Heart left ventricle (tissue), 16 donors: ENCODE data around the gene PPP3R1. TPM values are rescaled to one million over a fixed set of nuclear protein-coding genes. Genes with fewer than 3 reads are reported as not detected.

ENCODE experiments used
- ATAC-seq, 4 donors: fragments of 200-7000 bp; cut with Tn5 transposase; one replicate each; pipeline ENCODE4 v1.9.1; 2020 to 2022; ENCODE audit warnings: moderate library complexity in 4 of 4, mild to moderate bottlenecking in 3 of 4, moderate number of reproducible peaks in 1 of 4
- DNase-seq, 5 donors: peaks; one replicate each; pipeline ENCODE4 v3.0.0-alpha.2; 2020
- H3K27ac ChIP-seq, 12 donors: fragments of 200-600 bp; sonication (generic) in 4 of 12; one replicate each; pipeline versions ENCODE4 v1.5.0 to v1.8.0; 2016 to 2022; ENCODE audit warnings: mild to moderate bottlenecking in 2 of 12
- H3K27me3 ChIP-seq, 9 donors: fragments of 200-600 bp; sonication (generic) in 2 of 9; one replicate each; pipeline versions ENCODE4 v1.5.1 to v1.8.0; 2016 to 2022; ENCODE audit warnings: mild to moderate bottlenecking in 3 of 9
- H3K36me3 ChIP-seq, 9 donors: fragments of 200-600 bp; sonication (generic) in 2 of 9; one replicate each; pipeline versions ENCODE4 v1.5.0 to v1.8.0; 2018 to 2022; ENCODE audit warnings: mild to moderate bottlenecking in 2 of 9
- H3K4me1 ChIP-seq, 12 donors: fragments of 200-600 bp; sonication (generic) in 4 of 12; one replicate each; pipeline versions ENCODE4 v1.5.0 to v1.8.0; 2016 to 2022; ENCODE audit warnings: mild to moderate bottlenecking in 3 of 12
- H3K4me3 ChIP-seq, 12 donors: fragments of 200-600 bp; sonication (generic) in 4 of 12; one replicate each; pipeline versions ENCODE4 v1.5.0 to v1.8.0; 2017 to 2022; ENCODE audit warnings: mild to moderate bottlenecking in 9 of 12, moderate library complexity in 4 of 12
- H3K9me3 ChIP-seq, 12 donors: fragments of 200-600 bp; sonication (generic) in 4 of 12; one replicate each; pipeline versions ENCODE4 v1.5.0 to v1.8.0; 2016 to 2022; ENCODE audit warnings: mild to moderate bottlenecking in 1 of 12
- CTCF ChIP-seq, 12 donors: fragments of 200-600 bp; sonication (generic) in 4 of 12; IDR thresholded peaks; one replicate each; pipeline versions ENCODE4 v1.5.0 to v1.8.0; 2018 to 2022; ENCODE audit warnings: antibody characterized with exemption in 12 of 12, mild to moderate bottlenecking in 5 of 12
- POLR2A ChIP-seq, 2 donors: fragments of 450-650 bp; IDR thresholded peaks; one replicate each; pipeline ENCODE4 v1.6.1; 2017; ENCODE audit warnings: antibody characterized with exemption in 2 of 2, mild to moderate bottlenecking in 2 of 2, moderate library complexity in 2 of 2
- WGBS, 4 donors: extraction: QIAGEN DNeasy Blood & Tissue Kit in 2 of 4; methylation state at CpG; one replicate each; pipeline versions ENCODE4 v1.1.5 to v1.1.7; 2013 to 2018; 5-methylcytosine and 5-hydroxymethylcytosine counted together
- intact Hi-C, 10 donors: fragments of 100-400 bp; cut with DNase I; formaldehyde crosslinking; loops; one replicate each; pipeline versions ENCODE4 v1.11.1 to v1.14.2; 2022
- polyA plus RNA-seq, 2 donors: library from polyadenylated mRNA; stranded (reverse); fragments of 200-250 nt; gene quantifications; one replicate each; pipeline ENCODE4 v1.2.3, GENCODE V29; 2013
- total RNA-seq, 9 donors: library from RNA; depleted of rRNA in 2 of 9; stranded (reverse); fragments of >200 nt in 2 of 9; fragmentation: NEBNext Ultra II Directional in 3 of 9; extraction: Animal tissue kit (Norgen Biotek cat#: 25700) in 3 of 9; gene quantifications; one replicate each; pipeline versions ENCODE4 v1.1.0 to v1.2.4, GENCODE V29; 2016 to 2023
- donor health status: ischemic (EF 13 %, LVEDD 7.1; RV severe dilation, severe dysfunction).
- donor health status: healthy with polysubstance abuse.
- donor health status: DM: no; HTN: yes; CAD: no.
- donor health status: DM: no; HTN: no; CAD: no.
- donor health status: ischemic (EF 25% LVEDD 6.9; RV normal size, moderate dysfunction).
- donor health status: ischemic (EF 25% LVEDD 5.7; RV mildly dilated, moderate dysfunction).
- donor health status: healthy.
- donor health status: DM: yes; HTN: yes; CAD: no.
- donor health status: ischemic (EF 35%, LVEDD 5.7; RV mildly dilated, moderate dysfunction).
- donor health status: nonischemic (EF 11% LVEDD 7.7; RV severe dilation, severe dysfunction).
- donor health status: DM: yes; HTN: yes; CAD: no.
- donor health status: PGD.
- donor health status: ischemic (EF 29% LVEDD 5.4; RV normal size, mild dysfunction).
- donor health status: nonischemic (EF 23%, LVEDD 6.1; RV moderate dilation, normal function).

PPP3R1 gene
- total and polyA plus RNA-seq, 11 donors: 13.4 to 50.9 (median 35.1) TPM

DNA sequence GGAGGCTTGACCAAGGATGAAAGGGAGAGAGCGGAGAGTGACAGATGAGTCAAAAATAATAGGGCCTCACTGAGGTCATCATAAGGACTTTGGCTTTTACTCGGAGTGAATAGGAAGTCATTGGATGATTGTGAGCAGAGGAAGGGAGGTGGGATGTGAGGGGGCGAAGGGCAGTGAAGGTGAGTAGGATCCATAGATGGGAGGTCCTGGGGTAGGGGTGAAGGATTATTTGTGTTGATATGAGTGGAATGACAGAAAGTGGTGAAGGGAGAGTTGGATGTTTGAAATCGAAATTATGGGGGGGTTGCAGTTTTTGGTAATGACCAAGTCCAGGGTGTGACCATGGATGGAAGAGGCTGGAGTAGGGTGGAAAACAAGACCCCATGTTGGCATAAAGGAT lies 80.6 kb downstream of the PPP3R1 start:
- Histone ChIP-seq H3K27ac (no peak overlapping the region), H3K9me3 (no peaks in the 10 kb centered on the region), H3K36me3 (peaks cover 0 to 71% (median 41%) of the 10 kb centered on the region in 9 donors), H3K27me3 (no peaks in the 10 kb centered on the region), H3K4me1 (peaks cover 0 to 14% (median 0%) of the 10 kb centered on the region in 12 donors), H3K4me3 (no peak overlapping the region)
- intact Hi-C loops: no loop called here
- ATAC-seq (no peak), DNase-seq (no peak)
- 85 to 91% (median 87%) methylated on average over 4 of the region's 4 CpGs for WGBS, 4 donors
- TF ChIP-seq POLR2A (IDR thresholded peaks at IDR 0.05) (no peak), CTCF (IDR thresholded peaks at IDR 0.05) (no peak)

DNA sequence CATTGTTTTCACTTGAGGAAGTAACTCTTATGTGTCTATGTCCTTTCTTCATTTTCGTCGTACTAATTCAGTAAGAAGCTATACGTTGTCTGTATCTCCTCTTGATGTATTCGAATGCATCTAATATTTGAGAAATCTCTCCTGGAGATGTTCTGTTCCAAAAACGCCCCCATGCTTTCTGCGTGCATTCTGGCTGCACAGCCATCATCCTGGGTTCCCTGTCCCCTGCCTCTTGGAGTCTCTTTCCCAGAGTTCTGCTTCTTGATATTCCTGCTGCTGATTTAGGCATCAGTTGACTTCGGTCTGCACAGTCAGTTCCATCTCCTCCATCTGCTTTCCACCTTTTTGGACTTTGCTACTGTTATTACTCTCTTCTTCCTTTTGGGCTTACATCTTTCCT lies 81.2 kb downstream of the PPP3R1 start:
- H3K9me3 ChIP-seq: no peaks in the 10 kb centered on the region
- intact Hi-C loops: no loop called here
- DNase-seq (no peak), ATAC-seq (no peak)
- WGBS, 4 donors: 92 to 97% (median 95%) methylated on average over 7 of the region's 7 CpGs
- H3K27me3 ChIP-seq: no peaks in the 10 kb centered on the region
- H3K27ac ChIP-seq: no peak overlapping the region
- peaks cover 0 to 72% (median 45%) of the 10 kb centered on the region in 9 donors for H3K36me3 ChIP-seq
- H3K4me1 ChIP-seq: peaks cover 0 to 14% (median 0%) of the 10 kb centered on the region in 12 donors
- H3K4me3 ChIP-seq: no peak overlapping the region
- TF ChIP-seq CTCF (IDR thresholded peaks at IDR 0.05) (no peak), POLR2A (IDR thresholded peaks at IDR 0.05) (no peak)

GRCh38 chr2:68169308-68169707 lies 83.0 kb downstream of the PPP3R1 start:
- no peak overlapping the region for H3K4me3 ChIP-seq
- no peaks in the 10 kb centered on the region for H3K9me3 ChIP-seq
- no peak overlapping the region for H3K27ac ChIP-seq
- peaks cover 0 to 14% (median 0%) of the 10 kb centered on the region in 12 donors for H3K4me1 ChIP-seq
- intact Hi-C loops: no loop called here
- no peak for TF ChIP-seq POLR2A (IDR thresholded peaks at IDR 0.05)
- TF ChIP-seq CTCF (IDR thresholded peaks at IDR 0.05): no peak
- H3K27me3 ChIP-seq: no peaks in the 10 kb centered on the region
- ATAC-seq: no peak
- peaks cover 0 to 72% (median 46%) of the 10 kb centered on the region in 9 donors for H3K36me3 ChIP-seq
- no peak for DNase-seq
- 95 to 96% (median 95%) methylated on average over 4 of the region's 4 CpGs for WGBS, 4 donors

DNA sequence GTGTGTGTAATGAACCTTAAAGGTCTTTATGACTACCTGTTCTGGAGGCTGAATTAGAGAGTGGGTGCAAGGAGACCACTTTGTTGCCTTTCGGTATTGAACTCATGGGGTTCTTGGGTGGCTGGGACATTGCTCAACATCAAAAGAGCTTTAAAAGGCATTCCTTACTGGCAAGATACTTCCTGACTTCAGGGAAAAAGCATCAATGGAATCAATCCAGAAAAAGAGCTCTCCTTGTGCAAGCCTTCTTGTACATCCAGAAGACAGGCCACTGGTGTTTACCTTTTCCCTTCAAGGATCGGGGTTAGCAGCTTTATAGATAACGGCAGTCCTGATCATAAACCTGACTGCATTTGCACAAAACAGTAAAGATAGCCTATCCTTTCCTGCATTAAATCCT lies 85.1 kb downstream of the PPP3R1 start:
- no peaks in the 10 kb centered on the region for H3K4me1 ChIP-seq
- TF ChIP-seq CTCF (IDR thresholded peaks at IDR 0.05): no peak
- TF ChIP-seq POLR2A (IDR thresholded peaks at IDR 0.05): no peak
- intact Hi-C loops: no loop called here
- H3K9me3 ChIP-seq: no peaks in the 10 kb centered on the region
- H3K27ac ChIP-seq: no peak overlapping the region
- ATAC-seq (no peak), DNase-seq (no peak)
- WGBS, 4 donors: 86 to 97% (median 87%) methylated on average over 3 of the region's 3 CpGs
- H3K27me3 ChIP-seq: no peaks in the 10 kb centered on the region
- no peak overlapping the region for H3K4me3 ChIP-seq
- peaks cover 0 to 80% (median 62%) of the 10 kb centered on the region in 9 donors for H3K36me3 ChIP-seq
